ENCODE measurements around the gene POMT2. TPM values are rescaled to one million over a fixed set of nuclear protein-coding genes. Genes with fewer than 3 reads are reported as not detected.

POMT2 gene
- total RNA-seq, 1 donor from 2014 or later, result 46.1 TPM

- Mint-ChIP-seq H3K36me3 (no peaks in the 10 kb centered on the region), H3K4me3 (no peak overlapping the region), H3K9me3 (no peaks in the 10 kb centered on the region), H3K4me1 (no peaks in the 10 kb centered on the region), H3K27me3 (ENCODE audit: low read depth) (peaks cover 20% of the 10 kb centered on the region), H3K27ac (no peak overlapping the region)
- TF ChIP-seq CTCF (IDR thresholded peaks at IDR 0.05; ENCODE audit: unreplicated experiment), result no peak
- DNase-seq (ENCODE audit: low spot score in 2 of 2, unreplicated experiment in 2 of 2), result no peak
Measured at GRCh38 chr14:77251870-77252269, 68.8 kb downstream of the POMT2 start.

DNA sequence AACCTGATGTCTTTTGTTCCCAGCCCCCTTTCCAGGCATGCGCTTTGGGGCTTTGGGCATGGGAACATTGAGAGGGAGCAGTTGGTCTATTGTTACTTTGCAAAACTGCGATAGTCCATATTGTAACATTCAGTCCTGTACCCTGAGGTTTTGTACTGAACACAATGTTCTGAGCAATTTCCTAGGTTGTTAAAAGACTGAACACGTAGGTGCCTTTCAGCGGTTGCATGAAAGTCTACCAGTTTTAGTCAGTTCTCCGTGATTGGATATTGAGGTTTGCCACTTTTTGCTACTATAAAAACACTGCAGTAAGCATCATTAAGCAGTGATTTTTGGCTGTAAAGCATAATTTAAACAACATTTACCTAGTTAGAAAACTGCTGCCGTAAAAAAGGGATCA, 69.8 kb downstream of the POMT2 start:
- no peaks in the 10 kb centered on the region for H3K36me3 Mint-ChIP-seq
- H3K9me3 Mint-ChIP-seq, result no peaks in the 10 kb centered on the region
- H3K4me3 Mint-ChIP-seq, result no peak overlapping the region
- no peaks in the 10 kb centered on the region for H3K4me1 Mint-ChIP-seq
- no peak for TF ChIP-seq CTCF (IDR thresholded peaks at IDR 0.05; ENCODE audit: unreplicated experiment)
- H3K27me3 Mint-ChIP-seq (ENCODE audit: low read depth), result peaks cover 22% of the 10 kb centered on the region
- no peak overlapping the region for H3K27ac Mint-ChIP-seq
- no peak for DNase-seq (ENCODE audit: low spot score in 2 of 2, unreplicated experiment in 2 of 2)

DNA sequence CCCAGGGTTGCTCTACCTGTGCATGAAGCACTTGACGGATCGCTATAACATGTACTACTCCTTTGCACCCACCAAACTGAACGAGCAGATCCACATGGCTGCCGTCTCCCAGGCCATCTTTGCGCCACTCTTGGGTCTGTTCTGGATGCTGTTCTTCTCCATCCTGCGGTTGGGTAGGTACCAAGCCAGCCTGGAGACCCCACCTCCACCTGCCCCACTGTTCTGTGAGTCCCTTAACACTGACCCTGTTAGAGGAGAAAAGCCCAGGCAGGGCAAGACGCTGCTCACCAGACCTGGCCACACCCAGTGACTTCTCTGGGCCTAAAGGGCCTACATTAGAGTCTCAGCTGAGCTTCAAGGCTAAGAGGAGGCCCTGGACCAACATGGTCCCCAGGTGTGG, 71.4 kb downstream of the POMT2 start:
- H3K4me3 Mint-ChIP-seq, result no peak overlapping the region
- no peak for TF ChIP-seq CTCF (IDR thresholded peaks at IDR 0.05; ENCODE audit: unreplicated experiment)
- no peaks in the 10 kb centered on the region for H3K36me3 Mint-ChIP-seq
- H3K27me3 Mint-ChIP-seq (ENCODE audit: low read depth), result peaks cover 22% of the 10 kb centered on the region
- no peaks in the 10 kb centered on the region for H3K9me3 Mint-ChIP-seq
- no peak overlapping the region for H3K27ac Mint-ChIP-seq
- DNase-seq (ENCODE audit: low spot score in 2 of 2, unreplicated experiment in 2 of 2), result no peak
- no peaks in the 10 kb centered on the region for H3K4me1 Mint-ChIP-seq

GRCh38 chr14:77248666-77249065, 72.0 kb downstream of the POMT2 start:
- no peak for TF ChIP-seq CTCF (IDR thresholded peaks at IDR 0.05; ENCODE audit: unreplicated experiment)
- no peaks in the 10 kb centered on the region for H3K36me3 Mint-ChIP-seq
- H3K9me3 Mint-ChIP-seq, result no peaks in the 10 kb centered on the region
- no peak overlapping the region for H3K27ac Mint-ChIP-seq
- peaks cover 19% of the 10 kb centered on the region for H3K27me3 Mint-ChIP-seq (ENCODE audit: low read depth)
- H3K4me3 Mint-ChIP-seq, result no peak overlapping the region
- H3K4me1 Mint-ChIP-seq, result no peaks in the 10 kb centered on the region
- no peak for DNase-seq (ENCODE audit: low spot score in 2 of 2, unreplicated experiment in 2 of 2)

DNA sequence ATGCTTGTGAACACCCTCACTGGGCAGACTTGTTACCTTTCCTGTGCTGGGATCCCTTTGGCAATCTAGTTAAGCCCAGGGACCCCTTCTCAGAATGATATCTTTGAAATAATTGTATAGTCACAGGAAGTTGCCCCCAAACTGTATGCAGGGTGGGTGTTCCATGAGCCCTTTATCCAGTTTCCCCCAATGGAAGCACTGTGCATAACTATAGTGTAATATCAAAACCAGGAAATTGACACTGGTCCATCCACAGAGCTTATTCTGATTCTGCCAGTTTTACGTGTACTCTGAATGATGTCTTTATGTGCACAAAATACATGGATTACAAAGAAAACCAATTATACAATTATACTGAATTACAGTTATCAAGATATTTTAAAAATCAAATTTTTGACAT, 73.9 kb downstream of the POMT2 start:
- Mint-ChIP-seq H3K27me3 (ENCODE audit: low read depth) (peaks cover 15% of the 10 kb centered on the region), H3K36me3 (no peaks in the 10 kb centered on the region), H3K9me3 (no peaks in the 10 kb centered on the region), H3K4me3 (no peak overlapping the region), H3K4me1 (no peaks in the 10 kb centered on the region), H3K27ac (no peak overlapping the region)
- no peak for DNase-seq (ENCODE audit: low spot score in 2 of 2, unreplicated experiment in 2 of 2)
- TF ChIP-seq CTCF (IDR thresholded peaks at IDR 0.05; ENCODE audit: unreplicated experiment), result no peak

- TF ChIP-seq CTCF (IDR thresholded peaks at IDR 0.05; ENCODE audit: unreplicated experiment), result no peak
- Mint-ChIP-seq H3K4me1 (no peaks in the 10 kb centered on the region), H3K4me3 (no peak overlapping the region), H3K27me3 (ENCODE audit: low read depth) (peaks cover 15% of the 10 kb centered on the region), H3K36me3 (no peaks in the 10 kb centered on the region), H3K9me3 (no peaks in the 10 kb centered on the region), H3K27ac (no peak overlapping the region)
- DNase-seq (ENCODE audit: low spot score in 2 of 2, unreplicated experiment in 2 of 2), result no peak
Measured at GRCh38 chr14:77245820-77246219, 74.9 kb downstream of the POMT2 start.

All from mesothelial cell of epicardium (in vitro differentiated cells).